Keratinocyte (primary cell): ENCODE measurements around the gene ARHGEF3.

Experiments
- EZH2 ChIP-seq: IDR thresholded peaks from one replicate; pipeline ENCODE4 v1.6.1; 2012; ENCODE audit warnings: inconsistent platforms, mild to moderate bottlenecking, low read length, moderate library complexity
- TF ChIP-seq, protein P1 (sequence below), 3 experiments: IDR thresholded peaks in 1 of 3; conservative IDR thresholded peaks in 1 of 3; optimal IDR thresholded peaks in 1 of 3; 2 replicates in 2 of 3; 3 replicates in 1 of 3; pipeline versions ENCODE3 to v1.5.1; 2011; ENCODE audit warnings: low read length in 3 of 3, mild to moderate bottlenecking in 3 of 3, moderate library complexity in 2 of 3, control low read depth in 1 of 3, inconsistent platforms in 1 of 3; ENCODE audit not compliant: insufficient read depth in 2 of 3; ENCODE audit errors: extremely low read depth in 1 of 3

DNA sequence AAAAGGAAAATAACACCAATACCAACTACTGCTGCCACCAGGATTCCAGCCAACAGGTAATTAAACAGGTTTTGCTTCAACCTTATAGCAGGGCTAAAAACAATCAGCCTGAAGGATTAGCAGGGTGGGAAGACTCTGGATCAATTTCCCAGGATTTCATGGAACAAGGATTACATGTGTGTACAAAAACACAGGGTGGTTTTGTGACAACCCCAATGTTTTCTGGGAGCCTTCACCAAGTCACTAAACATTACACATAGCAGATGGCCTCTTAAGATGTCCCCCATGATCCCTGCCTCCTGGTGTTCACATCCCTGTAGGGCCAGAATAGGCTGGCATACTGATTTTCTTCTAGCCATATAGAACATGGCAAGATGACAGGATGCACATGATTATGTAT is 42.8 kb upstream of the ARHGEF3 start:
- TF ChIP-seq, protein P1, sequence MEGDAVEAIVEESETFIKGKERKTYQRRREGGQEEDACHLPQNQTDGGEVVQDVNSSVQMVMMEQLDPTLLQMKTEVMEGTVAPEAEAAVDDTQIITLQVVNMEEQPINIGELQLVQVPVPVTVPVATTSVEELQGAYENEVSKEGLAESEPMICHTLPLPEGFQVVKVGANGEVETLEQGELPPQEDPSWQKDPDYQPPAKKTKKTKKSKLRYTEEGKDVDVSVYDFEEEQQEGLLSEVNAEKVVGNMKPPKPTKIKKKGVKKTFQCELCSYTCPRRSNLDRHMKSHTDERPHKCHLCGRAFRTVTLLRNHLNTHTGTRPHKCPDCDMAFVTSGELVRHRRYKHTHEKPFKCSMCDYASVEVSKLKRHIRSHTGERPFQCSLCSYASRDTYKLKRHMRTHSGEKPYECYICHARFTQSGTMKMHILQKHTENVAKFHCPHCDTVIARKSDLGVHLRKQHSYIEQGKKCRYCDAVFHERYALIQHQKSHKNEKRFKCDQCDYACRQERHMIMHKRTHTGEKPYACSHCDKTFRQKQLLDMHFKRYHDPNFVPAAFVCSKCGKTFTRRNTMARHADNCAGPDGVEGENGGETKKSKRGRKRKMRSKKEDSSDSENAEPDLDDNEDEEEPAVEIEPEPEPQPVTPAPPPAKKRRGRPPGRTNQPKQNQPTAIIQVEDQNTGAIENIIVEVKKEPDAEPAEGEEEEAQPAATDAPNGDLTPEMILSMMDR (optimal IDR thresholded peaks at IDR 0.05 in 1 of 3, IDR thresholded peaks at IDR 0.05 in 1 of 3, conservative IDR thresholded peaks at IDR 0.05 in 1 of 3; ENCODE audit: extremely low read depth in 1 of 3, insufficient read depth in 2 of 3, low read length in 3 of 3), result no peak
- TF ChIP-seq EZH2, result no peak
